SJCRH30 (cell line): ENCODE data around the gene PMCH. TPM values are rescaled to one million over a fixed set of nuclear protein-coding genes. Genes with fewer than 3 reads are reported as not detected.
"Not testable (repeated sequence)": the region's sequence is repeated elsewhere in the genome, so short reads cannot be mapped to it uniquely, and the experiment has no call there.

ENCODE experiments used
- DNase-seq, 2 experiments: peaks; one replicate each; pipeline ENCODE4 v3.0.0-alpha.2; 2015 to 2020
- H3K27ac ChIP-seq: fragments of 250-450 bp; sonication (Bioruptor Pico); 2 replicates; pipeline ENCODE4 v1.5.1; 2020; ENCODE audit warnings: mild to moderate bottlenecking, moderate library complexity
- H3K27me3 ChIP-seq: fragments of 250-450 bp; sonication (Bioruptor Pico); 2 replicates; pipeline ENCODE4 v1.5.1; 2020; ENCODE audit warnings: mild to moderate bottlenecking, moderate library complexity
- H3K36me3 ChIP-seq: fragments of 250-450 bp; sonication (Bioruptor Pico); 2 replicates; pipeline ENCODE4 v1.5.1; 2020; ENCODE audit warnings: mild to moderate bottlenecking, moderate library complexity
- H3K4me1 ChIP-seq: fragments of 250-450 bp; sonication (Bioruptor Pico); 2 replicates; pipeline ENCODE4 v1.5.1; 2020; ENCODE audit warnings: mild to moderate bottlenecking, moderate library complexity
- H3K4me3 ChIP-seq: fragments of 250-450 bp; sonication (Bioruptor Pico); 2 replicates; pipeline ENCODE4 v1.5.1; 2020; ENCODE audit warnings: mild to moderate bottlenecking, moderate library complexity
- H3K9me3 ChIP-seq: fragments of 250-450 bp; sonication (Bioruptor Pico); replicated peaks from 2 replicates; pipeline ENCODE4 v1.5.1; 2020; ENCODE audit warnings: mild to moderate bottlenecking, moderate library complexity
- total RNA-seq: library from RNA; depleted of rRNA; stranded (reverse); fragments of >200 nt; shearing (Covaris generic); gene quantifications from 2 replicates; pipeline ENCODE4 v1.2.3, GENCODE V29; 2014; rRNA removed

Gene PMCH, protein sequence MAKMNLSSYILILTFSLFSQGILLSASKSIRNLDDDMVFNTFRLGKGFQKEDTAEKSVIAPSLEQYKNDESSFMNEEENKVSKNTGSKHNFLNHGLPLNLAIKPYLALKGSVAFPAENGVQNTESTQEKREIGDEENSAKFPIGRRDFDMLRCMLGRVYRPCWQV
- not detected in 2 replicates for total RNA-seq

DNA sequence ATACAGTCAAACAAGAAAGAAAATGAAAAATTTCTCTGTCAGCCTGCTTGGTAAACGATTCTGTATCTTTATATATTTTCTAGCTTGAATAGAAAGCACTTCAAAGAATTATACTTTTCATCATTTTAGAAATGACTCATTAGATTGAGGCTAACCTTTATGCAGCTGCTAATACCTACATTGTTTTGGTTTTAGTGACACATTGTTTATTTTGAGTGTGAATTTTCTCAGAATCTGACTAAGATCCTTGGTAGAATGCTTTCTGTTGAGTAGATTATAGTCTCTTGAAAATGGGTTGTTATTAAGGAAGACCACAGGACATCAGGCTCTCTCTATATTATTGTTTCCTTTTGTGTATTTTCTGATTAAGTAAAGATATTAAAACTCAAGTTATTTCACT, at the start of gene PMCH:
Gene PMCH (minus strand): TSS at position 45 of the 400 bp plus-strand sequence. CDS start 63 bp downstream, outside the sequence.
- Histone ChIP-seq H3K9me3 (no peaks in the 10 kb centered on the region), H3K27me3 (no peaks in the 10 kb centered on the region), H3K36me3 (peaks cover 12% of the 10 kb centered on the region), H3K27ac (no peak within 1 kb of the TSS), H3K4me3 (no peak within 1 kb of the TSS), H3K4me1 (no peaks in the 10 kb centered on the region)
- no peak for DNase-seq

DNA sequence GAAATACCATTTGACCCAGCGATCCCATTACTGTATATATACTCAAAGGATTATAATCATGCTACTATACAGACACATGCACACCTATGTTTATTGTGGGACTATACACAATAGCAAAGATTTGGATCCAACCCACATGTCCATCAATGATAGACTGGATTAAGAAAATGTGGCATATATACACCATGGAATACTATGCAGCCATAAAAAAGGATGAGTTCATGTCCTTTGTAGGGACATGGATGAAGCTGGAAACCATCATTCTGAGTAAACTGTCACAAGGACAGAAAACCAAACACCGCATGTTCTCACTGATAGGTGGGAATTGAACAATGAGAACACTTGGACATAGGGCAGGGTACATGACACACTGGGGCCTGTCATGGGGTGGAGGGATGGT, 43.2 kb upstream of the PMCH start:
- not testable (repeated sequence) for H3K4me3 ChIP-seq, H3K27ac ChIP-seq, H3K36me3 ChIP-seq, DNase-seq, H3K4me1 ChIP-seq, H3K9me3 ChIP-seq, H3K27me3 ChIP-seq

DNA sequence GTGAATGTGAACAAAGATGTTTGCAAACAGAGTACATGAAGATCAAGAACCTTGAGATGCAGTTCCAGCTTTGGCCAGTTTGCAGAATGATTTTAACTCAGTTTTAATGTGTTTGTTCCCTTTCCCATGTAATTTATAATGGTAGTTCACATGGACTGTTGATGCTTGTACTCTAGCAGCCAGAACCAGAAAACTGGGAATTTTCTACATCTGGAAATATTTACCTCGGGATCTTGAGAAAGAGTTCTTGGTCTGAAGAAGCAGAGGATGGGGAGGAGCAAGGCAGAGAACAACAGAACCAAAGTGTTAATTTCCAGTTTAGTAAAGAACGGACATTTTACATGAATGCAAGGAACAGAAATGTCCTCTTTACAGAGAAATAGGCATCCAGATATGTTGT, 37.0 kb upstream of the PMCH start:
- H3K9me3 ChIP-seq = no peaks in the 10 kb centered on the region
- no peak overlapping the region for H3K4me3 ChIP-seq
- H3K36me3 ChIP-seq = no peaks in the 10 kb centered on the region
- no peaks in the 10 kb centered on the region for H3K4me1 ChIP-seq
- no peak for DNase-seq
- H3K27ac ChIP-seq = no peak overlapping the region
- no peaks in the 10 kb centered on the region for H3K27me3 ChIP-seq

DNA sequence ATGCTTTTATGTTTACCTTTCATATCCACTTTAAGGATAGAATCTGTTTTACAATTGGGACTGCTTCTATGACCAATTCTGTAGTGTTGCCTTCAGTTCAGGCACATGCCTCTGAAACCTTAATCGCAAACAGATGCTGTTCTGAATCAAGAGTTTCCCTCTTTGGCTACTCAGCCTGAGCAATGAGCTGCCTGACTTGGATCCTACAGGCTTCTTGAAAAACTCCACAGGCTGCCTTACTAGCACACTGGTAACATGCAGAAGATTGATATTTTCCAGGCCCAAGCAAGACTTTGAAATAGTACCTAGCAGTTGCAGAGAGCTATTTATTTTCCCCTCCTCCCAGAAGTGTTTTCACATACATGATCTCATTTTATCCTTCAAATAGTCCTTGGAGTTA, 34.8 kb upstream of the PMCH start:
- no peaks in the 10 kb centered on the region for H3K9me3 ChIP-seq

DNA sequence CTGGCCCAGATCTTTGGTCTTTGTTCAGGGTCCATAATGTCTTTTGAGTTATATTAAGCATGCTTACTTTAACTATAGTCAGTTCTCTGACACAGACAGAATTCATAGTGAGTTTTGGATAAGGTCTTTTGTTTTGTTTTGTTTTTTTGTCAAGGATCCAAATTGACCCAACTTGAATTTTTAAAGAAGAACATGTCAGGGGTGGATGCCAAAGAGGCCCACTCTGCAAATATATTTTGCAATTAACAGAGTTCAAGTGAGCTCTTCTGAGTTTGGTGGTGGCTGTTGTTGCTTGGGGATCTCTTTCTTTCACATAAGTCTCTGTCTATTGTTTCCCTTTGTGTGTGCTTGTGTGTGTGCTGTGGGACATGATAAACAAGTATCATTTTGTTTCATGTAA, 34.4 kb upstream of the PMCH start:
- H3K27me3 ChIP-seq = no peaks in the 10 kb centered on the region
- no peaks in the 10 kb centered on the region for H3K4me1 ChIP-seq
- no peak overlapping the region for H3K27ac ChIP-seq
- no peak overlapping the region for H3K4me3 ChIP-seq
- no peak for DNase-seq
- H3K9me3 ChIP-seq = no peaks in the 10 kb centered on the region
- H3K36me3 ChIP-seq = no peaks in the 10 kb centered on the region

More for the DNA sequence above, 34.8 kb upstream of the PMCH start:
- no peak overlapping the region for H3K4me3 ChIP-seq
- H3K27me3 ChIP-seq = no peaks in the 10 kb centered on the region
- DNase-seq = no peak
- H3K36me3 ChIP-seq = no peaks in the 10 kb centered on the region
- no peaks in the 10 kb centered on the region for H3K4me1 ChIP-seq
- no peak overlapping the region for H3K27ac ChIP-seq

DNA sequence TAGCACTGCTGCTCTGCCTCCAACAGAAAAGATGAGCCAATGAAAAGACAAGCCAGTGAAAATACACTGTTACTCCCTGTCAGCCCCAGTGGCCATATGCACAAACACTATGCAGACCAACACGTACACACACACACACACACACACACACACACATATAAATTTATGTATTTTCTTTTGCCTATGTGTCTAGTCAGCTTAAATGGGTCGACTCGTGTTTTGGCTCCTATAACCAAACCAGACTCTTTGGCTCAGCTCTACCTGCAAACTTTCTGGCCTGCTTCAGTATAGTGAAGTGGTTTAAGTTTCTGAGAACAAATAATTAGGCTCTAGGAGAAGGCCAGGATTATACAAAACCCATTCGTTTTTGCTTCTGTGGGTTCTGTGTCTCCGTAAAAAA, 30.3 kb upstream of the PMCH start:
- DNase-seq = no peak
- no peaks in the 10 kb centered on the region for H3K27me3 ChIP-seq
- H3K9me3 ChIP-seq = no peaks in the 10 kb centered on the region
- H3K36me3 ChIP-seq = no peaks in the 10 kb centered on the region
- H3K27ac ChIP-seq = no peak overlapping the region
- H3K4me3 ChIP-seq = no peak overlapping the region
- H3K4me1 ChIP-seq = no peaks in the 10 kb centered on the region

DNA sequence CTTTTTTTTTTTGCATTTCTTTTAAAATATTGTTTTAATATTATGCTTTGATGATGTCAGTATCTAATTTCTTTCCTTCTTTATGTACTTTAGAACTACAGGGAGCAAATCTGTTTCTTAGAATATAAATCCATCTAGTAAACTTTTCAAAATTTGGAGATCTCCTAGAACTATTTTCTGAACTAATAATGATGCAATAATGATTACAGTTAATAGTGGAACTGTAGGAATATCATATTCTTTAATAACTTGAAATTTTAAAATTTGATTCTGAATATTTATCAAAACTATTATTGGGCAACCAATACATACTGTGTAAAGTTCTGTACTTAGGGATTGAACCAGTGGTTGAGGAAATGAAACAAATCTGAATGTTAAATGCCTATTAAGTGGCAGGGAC, 23.1 kb upstream of the PMCH start:
- Histone ChIP-seq H3K27ac (no peak overlapping the region), H3K9me3 (no peaks in the 10 kb centered on the region), H3K4me3 (no peak overlapping the region), H3K27me3 (no peaks in the 10 kb centered on the region), H3K36me3 (no peaks in the 10 kb centered on the region), H3K4me1 (no peaks in the 10 kb centered on the region)
- DNase-seq = no peak

DNA sequence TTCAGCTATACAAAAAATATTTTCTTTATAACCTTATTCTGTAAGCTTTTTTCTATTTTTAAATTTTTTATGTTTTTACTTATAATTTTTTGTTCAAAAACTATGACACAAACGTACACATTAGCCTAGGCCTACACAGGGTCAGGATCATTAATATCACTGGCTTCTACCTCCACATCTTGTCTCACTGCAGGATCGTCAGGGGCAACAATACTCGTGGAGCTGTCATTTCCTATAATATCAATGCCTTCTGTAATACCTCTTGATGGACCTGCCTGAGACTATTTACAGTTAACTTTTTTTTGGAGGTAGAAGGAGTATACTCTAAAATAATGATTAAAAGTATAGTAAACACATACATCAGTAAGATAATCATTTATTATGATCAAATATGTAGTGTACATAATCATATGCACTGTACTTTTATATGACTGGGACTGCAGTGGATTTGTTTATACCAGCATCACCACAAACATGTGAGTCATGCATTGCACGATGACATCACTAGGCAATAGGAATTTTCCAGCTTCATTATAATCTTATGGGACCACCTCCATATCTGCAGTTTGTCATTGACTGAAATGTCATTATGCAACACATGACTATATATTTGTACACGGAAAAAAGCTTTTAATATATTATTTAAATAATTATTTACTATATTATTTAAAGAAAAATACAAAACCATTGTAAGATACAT, 18.5 kb upstream of the PMCH start:
- Histone ChIP-seq H3K27ac (no peak overlapping the region), H3K4me3 (no peak overlapping the region), H3K27me3 (no peaks in the 10 kb centered on the region), H3K9me3 (no peaks in the 10 kb centered on the region; the same call in 1 of the 2 replicates), H3K4me1 (no peaks in the 10 kb centered on the region), H3K36me3 (no peaks in the 10 kb centered on the region)
- DNase-seq = peak in 1 of 2 experiments; percentile 9

DNA sequence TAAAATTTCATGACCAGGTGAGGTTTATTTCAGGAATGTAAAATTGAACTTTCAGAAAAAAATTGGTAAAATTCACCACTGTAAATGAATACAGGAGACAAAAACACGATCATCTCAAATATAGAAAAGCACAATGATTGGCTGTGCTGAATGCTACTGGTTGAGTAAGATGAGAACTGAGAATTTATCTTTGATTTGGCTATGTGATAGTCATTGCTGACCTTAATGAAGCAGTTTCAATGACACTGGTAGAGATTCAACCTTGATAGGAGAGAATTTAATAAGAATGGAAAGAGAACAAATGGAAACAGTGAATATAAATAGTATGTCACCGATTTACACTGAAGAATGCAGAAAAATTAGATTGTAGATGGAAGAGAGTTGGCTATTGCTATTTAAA, 6.4 kb upstream of the PMCH start:
- Histone ChIP-seq H3K36me3 (peaks cover 12% of the 10 kb centered on the region), H3K4me1 (no peaks in the 10 kb centered on the region), H3K27me3 (no peaks in the 10 kb centered on the region), H3K4me3 (no peak overlapping the region), H3K27ac (no peak overlapping the region), H3K9me3 (no peaks in the 10 kb centered on the region)
- DNase-seq = no peak

DNA sequence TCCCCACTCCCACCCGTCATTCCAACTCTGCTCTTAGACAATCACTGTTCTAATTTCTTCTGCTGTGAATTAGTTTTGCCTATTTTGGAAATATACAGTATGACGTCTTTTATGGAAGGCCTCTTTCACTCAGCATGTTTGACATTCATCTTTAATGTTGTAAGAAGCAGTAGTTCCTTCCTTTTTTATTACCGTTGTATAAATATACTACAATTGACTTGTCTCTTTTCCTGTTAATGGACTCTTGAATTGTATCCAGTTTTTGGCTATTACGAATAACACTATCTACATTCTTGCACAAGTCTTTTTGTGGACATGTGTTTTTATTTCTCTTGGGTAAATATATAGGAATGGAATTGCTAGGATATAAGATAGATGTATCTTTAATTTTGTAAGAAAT, 4.9 kb upstream of the PMCH start:
- Histone ChIP-seq H3K27me3 (no peaks in the 10 kb centered on the region), H3K4me1 (no peaks in the 10 kb centered on the region), H3K4me3 (no peak overlapping the region), H3K36me3 (peaks cover 9% of the 10 kb centered on the region), H3K27ac (no peak overlapping the region), H3K9me3 (no peaks in the 10 kb centered on the region)
- no peak for DNase-seq

DNA sequence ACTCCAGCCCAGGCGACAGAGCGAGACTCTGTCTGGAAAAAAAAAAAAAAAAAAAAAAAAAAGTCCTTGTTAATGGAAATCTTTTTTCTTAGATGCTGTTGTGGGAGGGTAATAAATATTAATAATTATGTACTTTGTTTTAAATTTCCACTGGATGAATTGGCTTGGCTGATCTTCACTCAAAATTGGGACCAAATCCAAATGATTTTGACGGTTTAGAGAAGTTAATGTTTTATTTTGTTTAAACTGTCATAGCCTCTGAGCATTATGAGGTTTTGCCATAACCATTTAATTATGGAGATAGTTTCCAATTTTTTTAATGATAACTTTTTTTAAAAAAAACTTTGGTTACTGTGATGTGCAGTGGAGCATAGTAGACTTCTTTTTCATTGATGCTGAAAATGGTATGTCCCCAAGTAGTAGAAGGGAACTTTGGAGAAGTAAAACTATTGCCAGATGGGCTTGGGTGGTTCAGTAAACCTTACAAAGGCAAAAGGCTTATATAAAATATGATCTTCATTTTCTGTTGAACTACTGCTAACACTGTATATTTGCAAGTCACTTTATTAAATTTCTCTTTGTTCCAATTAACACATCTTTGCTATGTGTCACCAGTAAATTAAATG, 3.9 kb upstream of the PMCH start:
- Histone ChIP-seq H3K27ac (no peak overlapping the region), H3K9me3 (no peaks in the 10 kb centered on the region), H3K4me1 (no peaks in the 10 kb centered on the region), H3K27me3 (no peaks in the 10 kb centered on the region), H3K4me3 (no peak overlapping the region), H3K36me3 (peaks cover 7% of the 10 kb centered on the region; the same call in 1 of the 2 replicates)
- no peak for DNase-seq

DNA sequence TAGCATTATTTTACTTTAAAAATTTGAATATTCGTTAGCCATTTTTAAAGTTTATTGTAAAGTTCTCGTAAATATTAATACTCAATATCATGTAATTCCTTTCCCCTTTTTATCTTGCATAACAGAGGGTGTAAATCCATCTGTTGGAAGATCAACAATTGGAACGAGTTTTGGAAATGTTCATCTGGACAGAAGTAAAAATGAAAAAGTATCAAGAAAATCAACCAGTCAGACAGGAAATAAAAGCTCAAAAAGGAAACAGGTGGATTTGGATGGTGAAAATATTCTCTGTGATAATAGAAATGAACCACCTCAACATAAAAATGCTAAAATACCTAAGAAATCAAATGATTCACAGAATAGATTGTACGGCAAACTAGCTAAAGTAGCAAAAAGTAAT, 1.8 kb downstream of the PMCH start:
- Histone ChIP-seq H3K27ac (no peak overlapping the region), H3K36me3 (peaks cover 12% of the 10 kb centered on the region), H3K9me3 (no peaks in the 10 kb centered on the region), H3K27me3 (no peaks in the 10 kb centered on the region), H3K4me1 (no peaks in the 10 kb centered on the region), H3K4me3 (no peak overlapping the region)
- DNase-seq = no peak

DNA sequence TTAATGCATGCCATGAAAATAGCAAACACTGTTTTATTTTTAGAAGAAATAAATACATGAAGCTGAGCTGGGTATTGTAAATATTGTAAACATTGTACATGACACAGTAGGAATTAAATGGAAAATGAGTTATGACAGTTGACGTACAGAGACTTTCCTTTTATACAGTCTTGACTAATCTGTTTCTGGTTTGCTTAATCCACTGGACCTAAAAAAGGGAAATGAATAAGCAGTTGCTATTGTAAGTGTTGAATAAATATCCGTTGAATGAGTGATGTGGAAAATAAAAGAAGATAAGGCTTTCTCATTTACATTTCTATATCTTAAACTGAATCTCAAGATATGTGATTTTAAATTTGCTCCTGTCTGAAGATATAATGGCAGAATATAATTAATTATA, 15.0 kb downstream of the PMCH start:
- Histone ChIP-seq H3K36me3 (peaks cover 3% of the 10 kb centered on the region; the same call in 1 of the 2 replicates), H3K9me3 (no peaks in the 10 kb centered on the region), H3K27me3 (no peaks in the 10 kb centered on the region), H3K27ac (no peak overlapping the region), H3K4me1 (no peaks in the 10 kb centered on the region), H3K4me3 (no peak overlapping the region)
- DNase-seq = no peak

DNA sequence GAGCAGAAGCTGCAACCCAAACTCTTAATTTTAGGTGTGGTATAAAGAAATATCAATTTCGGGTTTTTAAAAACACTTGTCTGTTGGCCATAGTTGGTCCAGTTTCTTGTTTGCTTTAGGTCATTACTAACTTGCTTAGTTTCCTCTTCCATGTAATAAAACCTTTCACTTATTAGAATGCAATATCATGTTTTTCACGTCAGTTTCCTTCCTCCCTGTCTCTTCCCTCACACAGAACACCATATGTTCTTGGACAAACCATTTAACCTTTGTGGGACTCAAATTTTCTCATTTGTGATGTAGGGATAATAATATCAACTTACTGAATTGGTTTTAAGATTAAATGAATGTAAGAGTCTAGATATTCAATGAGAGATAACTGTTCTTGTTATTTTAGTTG, 22.9 kb downstream of the PMCH start:
- Histone ChIP-seq H3K4me3 (no peak overlapping the region), H3K27me3 (no peaks in the 10 kb centered on the region)

DNA sequence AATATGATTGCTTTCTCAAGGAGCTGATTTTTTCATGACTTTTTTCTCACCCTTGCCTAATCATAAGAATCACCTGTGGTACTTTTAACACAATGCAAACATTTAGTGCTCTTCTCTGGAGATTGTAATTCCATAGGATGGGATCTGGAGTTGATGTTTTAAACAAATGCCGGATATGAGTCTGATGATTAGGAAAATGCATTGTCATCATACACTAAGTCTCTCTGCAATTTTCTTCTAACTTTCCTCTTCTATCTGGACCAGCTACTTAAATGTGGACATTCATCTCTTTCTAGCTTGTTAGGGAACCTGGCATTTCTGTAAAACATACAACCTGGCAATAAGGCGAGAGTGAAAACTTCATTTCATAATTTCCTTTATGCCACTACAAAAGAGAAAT, 23.5 kb downstream of the PMCH start:
- H3K4me1 ChIP-seq = no peaks in the 10 kb centered on the region

More for the DNA sequence above, 22.9 kb downstream of the PMCH start:
- Histone ChIP-seq H3K9me3 (no peaks in the 10 kb centered on the region), H3K4me1 (no peaks in the 10 kb centered on the region), H3K27ac (no peak overlapping the region), H3K36me3 (peaks cover 11% of the 10 kb centered on the region)
- DNase-seq = no peak

More for the DNA sequence above, 23.5 kb downstream of the PMCH start:
- no peak overlapping the region for H3K27ac ChIP-seq
- H3K36me3 ChIP-seq = peaks cover 11% of the 10 kb centered on the region
- H3K9me3 ChIP-seq = no peaks in the 10 kb centered on the region
- no peak for DNase-seq
- H3K27me3 ChIP-seq = no peaks in the 10 kb centered on the region
- no peak overlapping the region for H3K4me3 ChIP-seq
